Skin of body (tissue), 2 donors: Measurements from ENCODE around the gene YJU2. TPM values are rescaled to one million over a fixed set of nuclear protein-coding genes. Genes with fewer than 3 reads are reported as not detected.
"Not testable (repeated sequence)": the region's sequence is repeated elsewhere in the genome, so short reads cannot be mapped to it uniquely, and the experiment has no call there.

Experiments
- DNase-seq: peaks from one replicate; lab custom pipeline; 2025; lab: John Stamatoyannopoulos, UW
- total RNA-seq: library from RNA; depleted of rRNA; stranded (reverse); fragments of >200 nt; gene quantifications from one replicate; pipeline ENCODE4 v1.2.3, GENCODE V29; 2014

Gene YJU2
- total RNA-seq, 1 donor from 2014 or later: 12.7 TPM

- no peak for DNase-seq
Measured at GRCh38 chr19:4267901-4268815, 21.3 kb downstream of the YJU2 start.

DNA sequence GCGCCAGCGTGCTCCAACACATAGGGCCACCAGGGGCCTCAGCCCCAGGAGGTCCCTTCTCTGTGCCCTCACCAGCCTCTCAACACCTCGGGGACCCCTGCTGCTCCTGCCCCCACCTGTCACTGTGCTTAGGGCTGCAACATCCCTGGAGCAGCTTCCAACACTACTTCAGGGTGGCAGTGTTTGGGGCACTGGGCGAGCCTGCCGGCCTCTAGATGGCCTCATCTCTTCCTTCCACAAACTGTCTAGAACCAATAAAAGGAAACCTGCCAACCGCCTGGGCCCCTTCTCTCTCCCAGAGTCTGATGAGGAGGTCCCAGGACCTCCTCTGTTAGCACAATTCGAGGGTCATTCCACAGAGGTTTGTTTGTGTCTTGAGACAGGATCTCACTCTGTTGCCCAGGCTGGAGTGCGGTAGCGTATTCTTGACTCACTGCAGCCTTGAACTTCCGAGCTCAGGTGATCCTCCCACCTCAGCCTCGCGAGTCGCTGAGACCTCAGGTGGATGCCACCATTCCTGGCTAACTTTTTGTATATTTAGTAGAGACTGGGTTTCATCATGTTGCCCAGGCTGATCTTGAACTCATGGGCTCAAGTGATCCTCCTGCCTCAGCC lies 22.0 kb downstream of the YJU2 start:
- DNase-seq: no peak

DNA sequence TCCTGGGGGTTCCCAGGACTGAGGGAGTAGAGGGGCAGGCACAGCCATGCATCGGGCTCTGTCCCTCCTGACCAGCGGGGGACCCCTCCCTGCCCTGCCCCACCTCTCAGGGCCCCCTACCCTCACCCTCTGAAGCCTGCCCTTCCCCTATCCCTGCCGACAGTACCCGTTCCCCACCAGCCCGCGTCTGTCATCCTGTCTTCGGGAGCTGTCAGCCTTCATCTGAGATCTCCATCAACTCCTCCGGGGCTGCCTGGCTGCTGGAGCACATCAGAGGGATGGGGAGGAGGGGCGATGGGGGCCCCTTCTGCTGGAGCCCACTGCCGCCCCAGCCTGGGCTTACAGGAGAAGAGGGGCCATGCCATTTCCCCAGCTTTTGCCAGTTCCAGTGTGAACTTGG lies 26.0 kb downstream of the YJU2 start:
- DNase-seq: no peak

- not testable (repeated sequence) for DNase-seq
Measured at GRCh38 chr19:4274321-4274686, 27.4 kb downstream of the YJU2 start.

DNA sequence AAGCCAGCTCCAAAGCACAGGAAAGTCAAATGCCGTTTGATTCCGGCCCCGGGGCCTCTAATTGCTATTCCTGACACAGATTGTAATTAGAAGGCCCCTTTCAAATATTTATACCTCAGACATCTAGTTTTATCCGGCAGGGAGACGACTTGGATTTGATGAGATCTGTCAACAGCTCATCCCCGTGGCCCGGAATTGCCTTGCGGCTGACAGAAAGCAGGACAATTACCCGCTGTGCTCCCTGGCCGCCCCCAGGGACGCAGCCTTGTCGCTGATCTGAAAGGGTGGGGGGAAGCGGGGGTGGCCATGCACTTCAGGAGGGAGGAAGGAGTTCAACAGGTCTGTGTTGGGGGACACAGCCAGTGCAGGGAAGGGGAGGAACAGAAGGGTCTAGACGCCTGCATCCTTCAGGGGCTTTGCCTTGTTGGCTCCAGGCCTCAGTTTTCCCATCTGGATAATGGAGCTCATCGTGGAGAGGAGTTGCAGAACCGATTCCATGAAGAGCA lies 30.4 kb downstream of the YJU2 start:
- DNase-seq: no peak

GRCh38 chr19:4278010-4278409 lies 31.1 kb downstream of the YJU2 start:
- no peak for DNase-seq

DNA sequence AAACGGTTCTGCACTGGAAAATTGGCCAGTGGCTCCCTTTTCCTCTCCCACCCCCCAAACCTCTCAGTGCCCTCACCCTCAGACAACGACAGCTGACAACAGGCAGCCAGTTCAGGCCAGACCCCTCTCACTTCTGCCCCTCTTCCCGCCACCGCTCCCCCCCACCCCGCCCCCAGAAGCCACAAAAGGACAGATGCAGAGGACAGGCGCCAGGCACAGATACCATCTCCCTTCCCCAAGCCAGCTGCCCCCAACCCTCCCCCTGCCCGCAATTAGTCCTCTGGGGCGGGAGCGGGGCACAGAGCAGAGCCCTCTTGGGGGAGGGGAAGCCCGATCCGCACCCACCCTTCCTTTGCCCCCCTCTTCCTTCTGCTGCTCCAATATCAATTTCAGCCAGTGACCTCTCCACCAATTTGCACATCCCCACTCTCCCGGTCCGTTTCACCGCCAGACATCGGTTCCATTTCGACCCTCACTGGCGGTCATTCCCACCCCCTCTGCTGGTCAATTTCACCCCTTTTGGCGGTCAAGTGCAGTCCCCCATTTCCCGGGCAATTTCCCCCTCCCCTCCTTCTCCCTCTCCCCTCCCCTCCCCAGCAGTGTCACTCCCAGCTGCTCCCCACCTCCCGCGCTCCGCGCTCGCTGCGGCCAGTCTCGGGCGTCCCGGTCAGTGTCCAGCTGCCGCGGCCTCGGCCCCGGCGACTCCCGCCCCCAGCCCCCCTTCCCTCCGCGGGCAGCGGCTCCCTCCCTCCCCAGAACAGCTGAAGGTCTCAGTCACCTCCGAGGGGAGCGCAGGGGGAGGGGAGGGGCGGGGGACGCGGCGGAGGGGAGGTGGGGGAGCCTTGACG lies 31.8 kb downstream of the YJU2 start, which contains the start of gene SHD:
Gene SHD (plus strand): TSS at position 848 of the 848 bp plus-strand sequence. CDS start 798 bp downstream, outside the sequence.
- no peak for DNase-seq

DNA sequence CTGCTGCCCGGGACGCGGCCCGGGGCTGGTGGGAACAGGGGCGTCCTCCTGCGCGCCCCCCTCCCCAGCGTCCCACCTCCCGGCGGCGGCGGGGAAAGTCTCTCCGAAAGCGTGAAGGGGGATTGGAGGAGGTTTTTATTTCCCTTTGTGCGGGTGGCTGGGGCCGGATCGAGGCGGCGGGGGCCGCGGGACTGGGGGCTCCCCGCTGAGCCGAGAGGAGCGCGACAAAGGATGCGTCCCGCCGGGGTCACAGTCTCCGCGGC lies 32.3 kb downstream of the YJU2 start:
- no peak for DNase-seq

GRCh38 chr19:4279530-4280422 lies 32.9 kb downstream of the YJU2 start:
- no peak for DNase-seq

- no peak for DNase-seq
Measured at GRCh38 chr19:4284176-4284958, 37.5 kb downstream of the YJU2 start.

DNA sequence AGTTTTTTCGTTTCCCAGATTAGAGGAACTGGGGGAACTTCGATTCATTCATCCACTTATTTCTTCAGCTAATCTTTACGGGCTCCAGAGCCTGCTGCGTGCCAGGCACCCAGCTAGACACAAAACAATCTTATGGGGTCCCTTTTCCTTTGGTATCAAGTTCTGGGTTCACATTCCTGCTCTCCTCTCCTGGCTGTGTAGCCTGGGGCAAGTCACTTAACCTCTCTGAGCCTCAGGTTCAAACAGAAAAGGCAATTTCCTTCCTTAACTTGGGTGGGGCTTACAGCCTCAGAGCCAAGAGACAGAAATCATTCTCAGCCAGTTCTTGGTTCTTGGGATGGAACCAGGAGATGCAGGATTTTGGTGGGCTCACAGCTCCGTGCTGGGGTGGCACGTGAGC lies 38.1 kb downstream of the YJU2 start:
- DNase-seq: no peak

GRCh38 chr19:4286141-4286540 lies 39.3 kb downstream of the YJU2 start:
- DNase-seq: not testable (repeated sequence)

DNA sequence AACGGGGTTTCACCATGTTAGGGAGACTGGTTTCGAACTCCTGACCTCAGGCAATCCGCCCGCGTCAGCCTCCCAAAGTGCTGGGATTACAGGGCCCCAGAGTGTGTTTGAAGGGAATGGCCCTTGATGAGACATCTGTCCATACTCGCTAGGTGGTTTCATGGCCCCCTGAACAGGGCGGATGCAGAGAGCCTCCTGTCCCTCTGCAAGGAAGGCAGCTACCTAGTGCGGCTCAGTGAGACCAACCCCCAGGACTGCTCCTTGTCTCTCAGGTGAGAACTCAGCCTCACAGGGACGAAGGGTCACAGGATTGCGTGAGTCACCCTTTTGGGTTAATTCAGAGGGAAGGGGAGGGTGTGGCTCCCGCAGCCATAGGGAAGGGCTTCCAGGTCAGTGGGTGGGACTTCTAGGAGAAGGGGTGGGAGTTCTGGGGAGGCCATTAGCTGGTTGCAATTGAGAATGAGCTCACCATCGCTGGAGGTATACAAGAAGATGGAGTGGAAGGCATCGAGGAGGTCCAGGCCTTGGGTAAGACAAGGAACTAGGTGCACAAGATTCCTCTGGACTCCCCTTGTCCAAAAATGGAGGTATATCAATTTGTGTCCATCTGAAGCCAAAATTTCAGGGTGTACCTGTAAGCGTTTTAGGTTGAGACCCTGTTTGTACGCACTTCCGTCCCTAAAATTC lies 41.4 kb downstream of the YJU2 start:
- DNase-seq: no peak

DNA sequence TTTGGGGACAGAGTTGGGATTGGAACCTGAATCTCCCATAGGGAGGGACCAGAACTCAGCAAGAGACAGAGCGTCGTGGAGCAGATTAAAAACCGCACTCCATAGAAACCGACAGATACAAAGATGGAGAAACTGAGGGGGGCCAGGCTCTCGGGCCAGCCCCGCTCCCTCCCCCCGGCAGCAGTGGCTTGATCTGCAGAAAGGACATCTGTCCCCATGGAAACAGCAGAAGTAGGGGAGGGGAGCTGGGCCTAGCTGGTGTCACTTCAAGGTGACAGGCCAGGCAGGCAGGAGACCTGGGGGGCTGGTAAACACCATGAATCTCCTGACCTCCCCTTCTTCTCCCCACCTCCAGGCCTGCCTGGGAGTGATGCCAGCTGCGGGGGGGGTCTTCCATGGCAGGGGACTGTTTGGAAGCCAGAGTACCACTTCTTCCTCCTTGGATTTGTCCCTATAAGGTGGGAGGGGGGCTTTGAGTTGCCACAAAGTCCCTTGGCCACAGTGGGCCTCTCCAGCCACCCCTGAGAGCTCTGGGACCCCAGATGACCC lies 44.4 kb downstream of the YJU2 start:
- DNase-seq: no peak

GRCh38 chr19:4292515-4292914 lies 45.6 kb downstream of the YJU2 start:
- DNase-seq: no peak

DNA sequence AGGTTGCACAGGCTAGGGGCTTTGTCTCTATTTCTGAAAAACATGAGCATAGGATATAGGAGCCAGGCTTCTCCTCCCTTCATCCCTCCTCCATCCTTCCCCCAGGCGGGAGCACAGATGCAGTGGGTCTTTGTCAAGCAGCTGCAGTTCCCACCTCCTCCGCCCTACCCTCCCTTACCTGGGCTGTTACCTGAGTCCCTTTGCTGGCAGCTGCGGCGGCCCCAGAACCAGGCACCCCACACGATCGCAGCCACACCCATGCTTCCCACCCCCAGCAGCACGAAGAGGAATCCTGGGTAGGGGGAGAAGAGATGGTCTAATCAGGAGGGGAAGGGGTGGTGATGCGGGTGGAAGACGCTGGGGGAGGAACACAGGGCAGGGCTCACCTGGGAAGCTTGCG lies 47.5 kb downstream of the YJU2 start:
- no peak for DNase-seq

GRCh38 chr19:4295972-4296771 lies 49.3 kb downstream of the YJU2 start:
- peak; percentile 35 for DNase-seq
